Liver (tissue), 3 donors: ENCODE data around the gene NFIA.

Experiments
- CTCF ChIP-seq: fragments of 150-350 bp; IDR thresholded peaks from 2 replicates; pipeline ENCODE4 v1.5.1; 2017; ENCODE audit warnings: improper control_type of control experiment, low read depth, low read length; ENCODE audit not compliant: missing input control
- EGR1 ChIP-seq, 2 donors: IDR thresholded peaks; 2 replicates each; pipeline ENCODE4 v1.6.1; 2016 to 2018; ENCODE audit warnings: antibody characterized with exemption in 2 of 2, low read depth in 2 of 2
- FOXA1 ChIP-seq: IDR thresholded peaks from 2 replicates; pipeline ENCODE4 v1.6.1; 2016; ENCODE audit warnings: antibody characterized with exemption
- GABPA ChIP-seq, 2 donors: IDR thresholded peaks in 1 of 2; conservative IDR thresholded peaks in 1 of 2; 2 replicates each; pipeline ENCODE4 v1.6.1; 2016; ENCODE audit warnings: antibody characterized with exemption in 2 of 2, mild to moderate bottlenecking in 1 of 2, moderate library complexity in 1 of 2
- JUND ChIP-seq, 2 donors: IDR thresholded peaks; 2 replicates each; pipeline ENCODE4 v1.6.1; 2016; ENCODE audit warnings: antibody characterized with exemption in 2 of 2
- MAX ChIP-seq: IDR thresholded peaks from 2 replicates; pipeline ENCODE4 v1.6.1; 2016; ENCODE audit warnings: antibody characterized with exemption
- YY1 ChIP-seq: IDR thresholded peaks from 2 replicates; pipeline ENCODE4 v1.6.1; 2016; ENCODE audit warnings: antibody characterized with exemption, mild to moderate bottlenecking
- ZBTB33 ChIP-seq: IDR thresholded peaks from 2 replicates; pipeline ENCODE4 v1.6.1; 2016; ENCODE audit warnings: antibody characterized with exemption
- donor health status: healthy.
- donor health status: healthy.

GRCh38 chr1:61042466-61043009 lies 39.8 kb upstream of the NFIA start:
- TF ChIP-seq CTCF (no peak), YY1 (no peak), ZBTB33 (no peak), FOXA1 (no peak), MAX (no peak), GABPA (IDR thresholded peaks at IDR 0.05 in 1 of 2, conservative IDR thresholded peaks at IDR 0.05 in 1 of 2) (no peak), JUND (IDR thresholded peaks at IDR 0.05) (no peak), EGR1 (IDR thresholded peaks at IDR 0.05; ENCODE audit: low read depth in 2 of 2) (no peak)
